NCI-H2171 (cell line): ENCODE data around the gene PAPPA2.
"Not testable (repeated sequence)": the region's sequence is repeated elsewhere in the genome, so short reads cannot be mapped to it uniquely, and the experiment has no call there.

Source experiments
- DNase-seq: peaks from one replicate; lab custom pipeline; 2025; lab: John Stamatoyannopoulos, UW

Gene PAPPA2

DNA sequence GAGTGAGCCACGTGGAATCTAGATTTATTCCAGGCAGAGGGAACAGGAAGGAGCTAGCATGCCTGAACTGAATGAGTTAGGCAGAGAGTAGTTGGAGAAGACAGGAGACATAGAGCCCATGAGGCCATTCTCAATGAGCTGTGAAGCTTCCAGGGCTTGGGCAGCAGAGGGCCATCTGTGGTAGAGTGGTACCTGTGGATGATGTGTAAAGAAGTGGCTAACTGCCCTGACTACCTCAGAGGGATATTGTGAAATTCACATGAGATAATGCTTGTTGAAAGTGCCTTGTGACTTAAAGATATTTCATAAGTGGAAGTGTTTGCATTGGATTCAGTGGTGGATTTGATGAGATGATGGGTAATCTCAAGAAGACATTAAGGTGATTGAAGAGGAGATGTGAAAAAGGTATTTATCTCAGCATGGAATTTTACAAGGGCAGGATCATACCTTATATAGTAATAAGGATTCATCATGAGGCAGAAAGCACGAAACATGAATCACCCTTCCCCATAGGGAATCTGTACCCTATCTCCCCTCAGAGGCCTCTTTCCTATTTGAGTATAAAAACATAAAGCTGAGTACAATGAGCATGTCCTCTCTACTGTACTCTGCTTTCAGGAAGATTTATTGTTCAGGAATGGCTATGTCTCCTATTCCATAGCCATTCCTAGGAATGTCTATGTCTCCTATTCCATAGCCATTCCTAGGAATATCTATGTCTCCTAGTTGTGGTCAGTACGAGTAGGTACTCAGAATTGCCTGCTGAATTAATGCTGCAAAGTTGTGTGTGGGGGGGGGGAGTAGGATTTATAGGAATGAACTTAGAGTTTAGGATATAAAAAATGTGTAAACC lies 146.8 kb downstream of the PAPPA2 start:
- DNase-seq = no peak

DNA sequence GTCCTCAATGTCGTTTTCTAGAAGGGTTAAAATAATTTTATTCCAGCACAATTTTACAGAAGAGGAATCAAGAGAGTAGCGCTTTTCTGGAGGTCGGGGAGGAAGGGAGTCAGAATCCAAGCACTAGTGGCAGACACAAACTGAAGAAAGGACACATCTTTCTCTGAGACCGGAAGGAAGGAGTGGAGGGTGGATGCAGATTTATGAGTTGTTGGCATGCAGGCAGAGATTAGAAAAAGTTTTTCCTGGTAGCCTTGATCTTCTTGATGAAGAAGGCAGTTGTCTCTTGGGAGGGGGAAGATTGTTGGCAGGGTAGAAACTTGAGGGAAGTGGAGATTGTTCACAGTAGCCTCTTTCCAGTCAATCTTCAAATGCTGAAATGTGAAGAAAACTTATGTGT lies 149.8 kb downstream of the PAPPA2 start:
- no peak for DNase-seq

DNA sequence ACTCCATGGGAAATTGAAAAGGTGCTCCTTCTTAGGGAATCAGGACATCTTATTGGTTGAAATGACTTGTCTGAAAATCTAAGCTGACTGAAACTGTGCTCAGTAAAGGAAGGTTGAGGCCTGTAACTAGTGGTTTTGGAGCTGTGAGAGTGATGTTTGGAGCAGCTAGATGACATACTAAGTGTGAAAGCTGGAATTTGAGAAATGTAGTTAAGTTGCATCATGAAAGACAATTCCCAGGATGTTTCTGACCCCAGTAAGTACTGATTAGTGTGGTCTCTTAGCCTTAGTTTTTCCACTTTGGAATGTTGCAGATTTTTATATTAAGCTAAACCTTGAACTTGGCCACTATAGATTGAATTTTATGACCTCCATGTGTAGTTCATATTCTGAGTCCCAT lies 154.9 kb downstream of the PAPPA2 start:
- no peak for DNase-seq

DNA sequence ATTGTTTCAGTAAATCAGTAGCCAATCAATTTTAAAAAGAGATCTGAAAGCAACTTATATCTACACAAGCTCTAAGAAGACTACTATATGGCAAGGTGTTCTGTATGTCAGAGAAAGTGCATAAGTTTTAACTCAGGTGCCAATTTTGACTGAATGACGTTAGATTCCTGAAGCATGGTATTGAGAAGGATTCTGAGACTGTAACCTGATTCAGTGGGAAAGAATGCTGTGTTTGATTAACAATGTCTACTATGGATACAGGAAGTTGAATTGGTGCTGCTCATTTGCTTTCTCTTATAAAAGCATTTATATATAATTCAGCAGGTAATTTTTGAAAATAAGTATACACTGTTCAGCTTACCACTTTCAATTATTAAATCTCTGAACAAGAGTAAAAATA lies 156.3 kb downstream of the PAPPA2 start:
- no peak for DNase-seq

DNA sequence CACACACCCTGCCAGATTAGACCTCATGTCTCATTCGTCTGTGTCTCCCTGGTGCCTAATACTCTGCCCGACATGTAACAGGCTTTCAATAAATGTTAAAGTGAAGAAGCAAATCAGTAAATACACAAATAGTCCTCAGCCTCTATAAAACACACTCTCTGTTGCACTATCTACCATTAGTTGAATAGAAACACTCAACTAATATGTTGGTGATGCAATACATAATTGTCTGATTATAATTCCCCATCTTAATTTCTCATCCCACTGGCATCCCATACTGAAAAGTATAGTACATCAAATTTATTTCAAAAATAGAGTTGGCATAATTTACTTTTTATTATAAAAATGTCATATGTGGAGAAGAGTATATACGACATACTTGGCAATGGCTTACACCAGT lies 162.4 kb downstream of the PAPPA2 start:
- DNase-seq = no peak

DNA sequence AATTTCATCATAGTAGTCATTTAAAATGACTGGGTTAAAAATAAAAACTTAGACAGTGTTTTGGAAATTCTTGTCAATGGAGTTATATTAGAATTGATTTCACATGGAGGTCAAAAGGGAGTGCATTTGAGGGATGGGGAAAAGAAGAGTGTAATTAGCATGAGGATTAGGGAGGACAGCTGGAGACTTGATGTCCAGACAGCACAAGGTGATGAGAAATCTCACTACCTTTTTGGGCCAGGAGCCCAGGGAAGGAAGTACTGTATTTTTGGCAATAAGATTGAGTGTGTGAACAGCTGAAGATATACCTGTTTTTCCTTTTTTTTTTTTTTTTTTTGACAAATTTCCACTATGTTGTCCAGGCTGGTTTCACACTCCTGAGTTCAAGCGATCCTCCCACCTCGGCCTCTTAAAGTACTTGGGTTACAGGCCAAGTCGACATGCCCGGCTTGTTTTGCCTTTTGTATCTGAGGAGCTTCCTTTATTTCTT lies 163.6 kb downstream of the PAPPA2 start:
- no peak for DNase-seq

DNA sequence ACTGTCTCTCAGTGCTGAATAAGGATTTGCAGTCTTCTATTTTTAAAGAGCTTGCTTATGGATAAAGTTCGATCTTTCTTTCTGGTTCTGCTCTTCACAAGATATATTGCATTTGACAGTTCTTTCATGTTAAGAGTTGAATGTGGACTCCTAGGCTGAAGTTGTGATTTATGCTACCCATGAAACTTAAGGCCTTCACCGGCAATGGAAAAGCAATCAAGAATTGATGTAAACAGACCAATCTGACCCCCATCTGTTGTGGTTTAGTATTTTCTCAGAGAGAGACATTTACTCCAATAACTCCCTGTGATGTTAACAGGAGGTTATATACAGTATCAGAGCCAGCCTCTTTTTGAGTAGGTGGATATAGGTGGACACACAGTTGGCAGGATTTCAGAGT lies 165.8 kb downstream of the PAPPA2 start:
- no peak for DNase-seq

DNA sequence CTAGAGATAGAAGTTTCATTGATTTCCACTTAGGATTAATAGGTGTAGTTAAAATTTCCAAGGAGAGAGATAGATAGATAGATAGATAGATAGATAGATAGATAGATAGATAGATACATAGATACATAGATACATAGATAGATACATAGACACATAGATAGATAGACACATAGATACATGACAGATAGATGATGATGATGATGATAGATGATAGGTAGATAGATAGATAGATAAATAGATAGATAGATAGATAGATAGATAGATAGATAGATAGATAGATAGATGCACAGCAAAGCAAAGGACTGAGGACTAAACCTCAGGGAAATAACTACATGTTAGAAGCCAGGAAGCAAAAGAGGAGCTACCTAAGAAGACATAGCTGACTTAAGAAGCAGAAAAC lies 171.8 kb downstream of the PAPPA2 start:
- not testable (repeated sequence) for DNase-seq

DNA sequence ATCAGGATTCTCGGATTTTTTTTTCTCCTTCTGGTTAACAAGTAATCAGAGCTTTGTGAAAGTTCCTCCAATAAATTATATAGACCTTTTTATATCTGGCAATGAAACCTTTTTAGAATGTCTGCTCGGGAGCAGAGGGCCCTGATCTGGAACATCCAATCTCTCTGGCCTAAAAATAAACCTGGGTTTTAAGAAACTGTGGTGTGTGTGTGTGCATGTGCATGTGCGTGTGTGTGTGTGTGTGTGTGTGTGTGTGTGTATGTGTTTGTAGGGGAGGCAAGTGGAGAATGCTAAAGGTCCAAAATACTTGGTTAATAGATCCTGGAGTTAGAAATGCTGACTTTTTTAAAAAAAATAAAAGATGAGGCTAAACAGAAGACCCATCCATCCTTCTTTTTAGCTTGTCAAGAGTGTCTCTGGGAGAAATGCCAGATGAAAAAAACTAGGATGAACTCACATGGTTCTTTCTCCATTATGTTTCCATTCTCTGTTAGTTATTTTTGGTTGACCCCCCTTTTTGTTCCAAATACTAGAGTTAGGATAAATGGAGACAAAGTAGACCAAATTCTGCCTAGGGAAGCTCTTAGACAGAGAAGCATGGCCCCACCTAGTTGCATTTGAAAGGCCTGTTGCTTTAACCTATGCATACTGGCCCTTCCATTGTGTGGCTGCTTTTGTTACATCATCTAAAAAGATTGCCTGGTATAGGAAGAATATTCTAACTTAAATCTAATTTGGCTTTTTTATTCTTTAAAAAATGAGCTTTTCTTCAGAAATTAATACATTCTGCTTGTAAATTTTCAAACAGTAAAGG lies 175.9 kb downstream of the PAPPA2 start:
- DNase-seq = no peak

DNA sequence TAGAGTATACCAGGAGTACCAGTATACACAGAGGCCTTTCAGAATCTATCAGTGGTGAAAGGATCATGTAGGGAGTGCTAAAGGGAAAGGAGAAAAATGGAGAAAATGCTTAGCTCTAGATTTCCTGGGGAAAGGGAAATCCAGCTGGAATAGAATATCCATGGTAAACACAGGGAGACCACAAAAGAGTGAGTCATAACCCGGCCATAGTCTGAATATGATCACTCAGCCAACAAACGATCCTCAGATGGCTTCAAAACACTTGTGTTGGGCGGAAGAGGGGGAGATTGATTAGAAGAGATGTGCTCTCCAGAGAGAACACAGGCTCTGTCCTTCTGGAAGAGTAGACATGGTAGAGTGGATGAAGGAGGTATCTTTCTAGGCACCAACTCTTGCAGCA lies 180.6 kb downstream of the PAPPA2 start:
- DNase-seq = no peak

DNA sequence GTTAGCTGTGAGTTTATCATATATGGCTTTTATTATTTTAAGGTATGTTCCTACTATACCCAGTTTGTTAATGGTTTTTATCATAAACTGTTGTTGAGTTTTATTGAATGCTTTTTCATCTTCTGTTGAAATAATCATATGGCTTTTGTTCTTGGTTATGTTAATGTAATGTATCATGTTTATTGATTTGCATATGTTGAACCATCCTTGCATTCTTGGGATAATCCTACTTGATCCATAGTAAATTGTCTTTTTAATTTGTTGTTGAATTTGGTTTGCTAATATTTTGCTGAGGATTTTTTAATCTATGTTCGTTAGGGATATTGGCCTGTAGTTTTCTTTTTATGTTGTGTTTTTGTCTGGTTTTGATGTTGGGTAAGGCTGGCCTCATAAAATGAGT lies 185.6 kb downstream of the PAPPA2 start:
- no peak for DNase-seq

DNA sequence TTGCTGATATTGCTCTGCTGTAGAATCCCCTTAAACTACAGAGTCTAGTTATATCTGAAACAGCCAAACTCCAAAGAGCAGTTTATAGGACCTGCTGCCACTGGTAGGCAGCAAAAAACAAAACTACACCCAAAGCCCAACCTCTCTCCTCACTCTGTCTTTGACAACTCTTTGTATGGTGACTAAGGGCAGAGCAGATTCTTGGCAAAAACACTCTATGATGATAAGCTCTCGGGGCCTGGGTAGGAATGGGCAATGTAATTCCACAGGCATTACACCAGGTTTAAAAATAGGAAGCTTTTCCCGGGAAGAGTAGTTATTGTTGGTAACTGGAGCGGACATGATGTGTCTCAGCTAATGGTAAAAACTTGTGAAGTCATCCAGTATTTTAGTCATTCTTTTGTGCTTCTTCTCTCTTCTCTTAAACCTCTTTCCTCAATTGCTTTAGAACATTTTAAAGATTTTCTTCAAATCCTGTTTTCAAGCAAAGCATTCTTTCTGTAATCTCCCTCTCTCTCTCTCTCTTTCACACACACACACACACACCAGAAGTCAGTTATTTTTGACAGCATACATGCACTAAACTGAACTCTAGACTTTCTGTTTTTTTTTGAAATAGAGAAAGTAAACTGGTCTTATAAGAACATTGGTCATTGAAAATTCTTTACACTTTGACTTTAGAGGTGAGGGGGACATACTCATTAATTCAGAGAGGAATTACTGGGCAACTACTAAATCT lies 193.5 kb downstream of the PAPPA2 start:
- no peak for DNase-seq

DNA sequence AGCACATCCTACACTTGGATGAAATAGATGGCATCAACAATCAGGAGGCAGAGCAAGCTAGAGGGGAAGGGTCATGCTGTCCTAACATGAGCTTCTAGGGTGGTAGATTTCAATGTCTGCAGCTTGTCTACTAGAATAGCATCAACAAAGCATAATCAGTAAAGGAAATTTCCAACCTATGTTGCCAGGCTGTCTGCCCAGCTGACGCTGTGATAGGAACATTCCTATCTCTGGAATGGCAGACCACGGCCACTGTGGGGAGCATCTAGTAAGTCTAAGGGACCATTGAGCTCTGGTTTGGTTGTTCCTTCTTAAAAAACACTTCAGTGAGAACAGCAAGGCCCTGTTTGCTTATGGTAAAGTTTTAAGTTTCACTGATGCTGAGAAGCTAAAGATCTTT lies 206.8 kb downstream of the PAPPA2 start:
- DNase-seq = no peak

DNA sequence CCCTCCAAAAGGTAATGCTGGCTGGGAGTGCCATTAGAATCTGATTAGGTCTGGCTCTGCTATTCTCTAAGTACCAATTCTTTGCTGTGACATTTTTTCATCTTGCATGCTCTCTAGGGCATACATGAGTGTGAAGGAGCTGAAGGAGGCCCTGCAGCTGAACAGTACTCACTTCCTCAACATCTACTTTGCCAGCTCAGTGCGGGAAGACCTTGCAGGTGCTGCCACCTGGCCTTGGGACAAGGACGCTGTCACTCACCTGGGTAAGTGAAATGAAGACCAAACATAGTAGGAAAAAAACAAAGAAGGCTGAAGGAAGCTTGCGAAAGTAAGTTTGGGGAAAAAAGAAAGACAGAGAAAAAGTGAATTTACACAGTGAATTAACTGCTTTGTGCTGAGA lies 207.9 kb downstream of the PAPPA2 start:
- DNase-seq = no peak

DNA sequence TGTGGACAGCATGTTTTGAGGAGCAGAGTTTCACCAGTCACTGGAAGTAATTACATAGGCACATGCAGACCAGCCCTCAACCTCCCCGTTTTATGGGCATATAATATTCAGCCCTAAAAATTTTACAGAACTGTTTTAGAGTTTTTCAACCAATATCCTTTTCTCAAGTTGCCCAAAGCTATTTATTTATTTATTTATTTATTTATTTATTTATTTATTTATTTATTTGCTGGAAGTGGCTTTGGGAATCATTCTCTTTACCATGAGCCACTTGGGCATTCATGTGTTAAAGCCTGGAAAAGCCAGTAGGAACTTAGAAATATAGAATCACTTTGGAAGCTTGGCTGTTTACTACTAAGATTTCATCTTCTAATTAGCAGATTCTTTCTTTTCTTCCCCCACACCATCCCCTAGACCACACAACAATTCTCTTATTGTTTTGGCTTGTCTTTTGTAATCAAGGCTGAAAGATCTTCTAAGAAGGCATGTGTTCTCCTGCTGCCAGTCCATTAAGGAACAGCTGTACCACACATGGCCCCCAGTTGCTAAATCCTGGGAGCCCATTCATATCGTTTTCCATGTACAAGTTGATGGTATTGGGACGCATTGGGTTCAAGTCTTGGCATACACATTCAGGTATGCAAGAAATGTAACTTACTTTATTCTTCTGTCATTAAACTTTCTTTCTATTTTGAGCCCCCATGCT lies 220.0 kb downstream of the PAPPA2 start:
- no peak for DNase-seq

DNA sequence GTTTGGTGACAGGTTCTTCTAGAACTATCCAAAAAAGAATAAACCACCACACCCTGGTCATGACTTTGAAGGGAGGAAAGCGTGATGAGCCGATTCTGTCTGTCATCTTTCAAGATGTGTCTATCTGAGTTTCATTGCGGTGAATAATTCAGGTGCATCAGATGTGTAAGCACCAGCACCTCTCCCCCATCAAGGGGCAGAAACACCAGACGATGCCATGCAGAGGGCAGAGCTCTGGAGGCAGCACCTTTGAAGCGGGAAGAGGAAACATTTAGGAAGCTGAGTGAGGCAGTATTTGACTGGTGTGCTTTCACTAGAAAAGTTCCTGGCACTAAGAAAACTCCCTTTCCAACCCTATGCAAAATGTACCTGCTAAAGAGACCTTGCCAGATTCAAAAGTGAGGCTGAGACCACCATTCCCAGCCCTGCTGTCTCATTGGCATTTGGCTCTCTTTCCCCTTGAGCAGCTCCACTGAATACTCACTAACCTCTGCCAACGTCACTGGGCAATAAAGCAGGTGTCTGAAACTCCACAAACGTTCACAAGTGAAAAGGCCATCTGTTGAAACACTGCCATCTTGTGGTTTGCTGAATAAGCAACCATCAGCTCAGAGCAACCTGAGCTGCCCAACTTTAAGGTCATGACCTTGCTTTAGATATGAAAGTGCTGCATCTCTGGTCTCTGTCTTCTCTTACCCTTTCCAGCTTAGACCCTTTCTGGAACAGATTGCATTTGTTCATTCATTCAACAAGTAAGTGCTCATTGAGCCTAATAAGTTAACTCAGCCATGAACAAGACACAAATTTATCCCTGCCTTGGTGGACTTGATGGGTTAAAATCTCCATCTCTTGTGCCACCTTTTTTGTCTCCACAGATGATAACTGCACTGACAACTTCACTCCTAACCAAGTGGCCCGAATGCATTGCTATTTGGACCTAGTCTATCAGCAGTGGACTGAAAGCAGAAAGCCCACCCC lies 228.6 kb downstream of the PAPPA2 start:
- peak; percentile 56 for DNase-seq

DNA sequence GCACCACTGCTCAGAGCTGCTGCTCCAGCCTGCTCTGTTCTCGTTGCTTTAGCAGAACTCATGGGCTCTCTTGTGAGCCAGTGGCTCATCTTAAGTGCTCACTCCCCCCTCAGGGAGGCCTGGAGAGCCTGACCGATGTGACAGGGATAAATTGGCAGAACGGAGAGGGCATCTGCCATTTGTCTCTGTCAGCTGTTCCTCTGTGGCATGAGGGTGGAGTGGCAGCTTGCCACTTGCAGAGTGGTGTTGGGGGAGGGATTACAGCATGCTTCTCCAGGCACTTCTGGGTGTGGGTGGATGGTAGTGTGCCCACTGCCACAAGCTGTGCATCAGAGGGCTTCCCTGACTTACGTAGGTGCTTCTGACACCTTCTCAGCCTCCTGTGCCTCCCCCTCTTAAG lies 229.5 kb downstream of the PAPPA2 start:
- peak; percentile 9 for DNase-seq

DNA sequence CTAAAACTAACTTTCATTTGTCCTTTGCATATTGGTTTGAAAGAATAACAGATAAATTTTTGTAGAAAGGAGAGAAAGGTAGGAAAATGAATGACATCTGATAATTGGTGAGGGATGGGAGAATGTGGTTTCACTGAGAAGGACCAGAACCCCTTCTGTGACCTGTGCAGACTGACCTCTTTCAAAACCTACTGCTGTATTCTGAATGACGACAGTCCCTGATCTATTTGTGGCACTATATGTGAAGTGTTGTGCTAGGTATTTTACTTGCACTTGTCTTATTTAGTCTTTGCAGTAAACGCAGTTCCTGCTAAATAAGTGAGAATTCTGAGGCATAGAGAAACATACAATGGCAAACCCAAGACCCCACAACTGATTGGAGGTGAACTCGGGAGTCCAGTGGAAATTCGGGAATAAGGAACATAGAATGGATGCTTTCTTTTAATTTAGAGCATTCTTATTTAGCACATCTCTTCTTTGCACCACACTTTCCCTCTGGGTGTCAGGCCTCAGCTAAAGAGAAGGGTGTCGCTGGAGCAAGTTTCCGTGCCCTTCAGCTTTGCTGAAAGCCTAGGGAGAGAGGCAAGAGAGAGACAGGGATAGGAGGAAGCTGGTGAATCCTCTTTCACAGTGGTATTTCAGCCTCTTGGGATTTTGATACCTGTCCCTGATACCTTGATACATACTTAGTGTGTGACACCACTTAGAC lies 230.2 kb downstream of the PAPPA2 start:
- DNase-seq = no peak

DNA sequence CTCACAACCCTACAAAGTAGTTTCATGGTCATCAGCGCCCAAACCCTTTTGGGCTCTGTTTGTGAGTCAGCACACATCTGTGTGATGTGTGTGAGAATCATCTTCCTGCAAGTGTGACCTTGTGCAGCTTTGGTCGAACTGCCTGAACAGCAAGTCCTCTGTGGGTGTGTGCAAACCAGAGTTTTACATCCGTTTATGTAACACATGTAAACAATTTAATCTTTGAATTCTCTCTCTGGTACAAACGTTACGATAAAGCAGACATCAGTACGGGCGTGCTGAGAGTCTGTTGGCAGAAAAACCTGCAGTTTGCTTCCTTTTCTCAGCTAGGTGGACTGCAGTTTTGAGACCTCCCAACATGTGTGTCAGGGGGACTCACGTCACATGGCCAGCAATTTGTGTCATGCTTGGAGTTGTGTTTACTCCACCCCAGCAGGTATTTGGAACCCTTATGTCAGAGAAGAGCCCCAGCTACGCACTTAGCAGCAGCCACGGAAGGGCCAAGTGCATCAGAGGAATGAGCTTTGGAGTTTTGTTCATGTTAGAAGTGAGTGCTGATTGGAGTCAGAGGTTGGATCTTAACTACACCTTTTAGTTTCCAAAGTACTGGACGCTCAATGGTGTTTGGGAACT lies 230.8 kb downstream of the PAPPA2 start:
- DNase-seq = no peak

DNA sequence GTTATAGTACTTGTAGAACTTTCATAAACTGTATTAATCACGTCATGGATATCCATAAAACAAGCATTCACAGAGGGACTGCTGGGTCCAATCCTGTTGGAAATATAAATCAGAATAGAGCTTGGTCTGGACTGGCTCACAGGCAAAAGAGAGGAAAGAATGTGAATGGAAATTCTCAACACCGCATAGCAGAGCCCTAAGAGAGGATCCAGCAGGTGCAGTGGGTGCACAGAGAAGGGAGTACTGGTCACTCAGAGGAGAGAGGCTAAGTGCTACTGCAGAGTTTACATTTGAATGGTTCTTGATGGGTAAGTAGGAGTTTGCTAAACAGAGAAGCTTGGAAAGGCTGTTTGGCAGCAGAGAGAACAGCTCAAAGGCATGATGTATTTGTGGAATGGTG lies 231.7 kb downstream of the PAPPA2 start:
- DNase-seq = no peak
